ENCODE data around the gene ATE1.
A peak's percentile ranks its signal among the peaks of the same experiment; 100 is the strongest.
"Not testable (repeated sequence)": the region's sequence is repeated elsewhere in the genome, so short reads cannot be mapped to it uniquely, and the experiment has no call there.

Gene ATE1

GRCh38 chr10:121927841-121928527 is at the start of gene ATE1:
ATE1 (minus strand) TSS chr10:121928031; CDS start chr10:121927949, 82 bp downstream.
- DNase-seq (ENCODE audit: low read depth) = peak; percentile 63

GRCh38 chr10:121976607-121977006 is 48.8 kb upstream of the ATE1 start:
- DNase-seq (ENCODE audit: low read depth) = no peak

- no peak for DNase-seq (ENCODE audit: low read depth)
Measured at GRCh38 chr10:121975295-121976086, 47.7 kb upstream of the ATE1 start.

GRCh38 chr10:121974535-121975294 is 46.9 kb upstream of the ATE1 start, which contains the start of gene NSMCE4A:
NSMCE4A (minus strand) TSS chr10:121975217; CDS start chr10:121975165, 52 bp downstream.
- DNase-seq (ENCODE audit: low read depth) = peak; percentile 22

- no peak for DNase-seq (ENCODE audit: low read depth)
Measured at GRCh38 chr10:121974019-121974534, 46.2 kb upstream of the ATE1 start.

- not testable (repeated sequence) for DNase-seq (ENCODE audit: low read depth)
Measured at GRCh38 chr10:121969086-121969485, 41.3 kb upstream of the ATE1 start.

- DNase-seq (ENCODE audit: low read depth) = no peak
Measured at GRCh38 chr10:121965996-121966395, 38.2 kb upstream of the ATE1 start.

GRCh38 chr10:121961456-121961855 is 33.6 kb upstream of the ATE1 start:
- no peak for DNase-seq (ENCODE audit: low read depth)

GRCh38 chr10:121959671-121960070 is 31.8 kb upstream of the ATE1 start:
- no peak for DNase-seq (ENCODE audit: low read depth)

- peak; percentile 24 for DNase-seq (ENCODE audit: low read depth)
Measured at GRCh38 chr10:121956111-121957061, 28.6 kb upstream of the ATE1 start.

GRCh38 chr10:121952226-121952625 is 24.4 kb upstream of the ATE1 start:
- no peak for DNase-seq (ENCODE audit: low read depth)

GRCh38 chr10:121949451-121949850 is 21.6 kb upstream of the ATE1 start:
- no peak for DNase-seq (ENCODE audit: low read depth)

- DNase-seq (ENCODE audit: low read depth) = no peak
Measured at GRCh38 chr10:121949049-121949448, 21.2 kb upstream of the ATE1 start.

GRCh38 chr10:121947343-121948330 is 19.8 kb upstream of the ATE1 start:
- no peak for DNase-seq (ENCODE audit: low read depth)

GRCh38 chr10:121942749-121943416 is 15.1 kb upstream of the ATE1 start:
- DNase-seq (ENCODE audit: low read depth) = peak; percentile 72

GRCh38 chr10:121941532-121941931 is 13.7 kb upstream of the ATE1 start:
- no peak for DNase-seq (ENCODE audit: low read depth)

GRCh38 chr10:121936295-121936694 is 8.5 kb upstream of the ATE1 start:
- DNase-seq (ENCODE audit: low read depth) = no peak

GRCh38 chr10:121935702-121936101 is 7.9 kb upstream of the ATE1 start:
- DNase-seq (ENCODE audit: low read depth) = no peak

All from HS-5 (cell line).